Stomach (tissue), 4 donors: ENCODE results near the gene L3MBTL1.

ENCODE experiments used
- CTCF ChIP-seq, 7 experiments: fragments of 450-650 bp in 4 of 7; fragments of 200-600 bp in 3 of 7; sonication (generic) in 3 of 7; IDR thresholded peaks; one replicate each; pipeline ENCODE4 v1.5.1; 2016 to 2019; ENCODE audit warnings: antibody characterized with exemption in 7 of 7, control low read depth in 2 of 7, mild to moderate bottlenecking in 1 of 7
- EP300 ChIP-seq: sonication (generic); formaldehyde crosslinking; IDR thresholded peaks from one replicate; pipeline ENCODE4 v1.6.1; 2017; ENCODE audit warnings: antibody characterized with exemption
- POLR2A ChIP-seq, 4 donors: fragments of 450-650 bp; IDR thresholded peaks; one replicate each; pipeline ENCODE4 v1.6.1; 2016; ENCODE audit warnings: antibody characterized with exemption in 4 of 4, control low read depth in 2 of 4, mild to moderate bottlenecking in 1 of 4, moderate library complexity in 1 of 4
- POLR2AphosphoS5 ChIP-seq, 3 donors: sonication (generic); formaldehyde crosslinking; IDR thresholded peaks; one replicate each; pipeline ENCODE4 v1.6.1; 2016; ENCODE audit warnings: antibody characterized with exemption in 3 of 3

GRCh38 chr20:43571771-43572170 is 64.3 kb downstream of the L3MBTL1 start:
- TF ChIP-seq CTCF (IDR thresholded peaks at IDR 0.05) (no peak), POLR2A (IDR thresholded peaks at IDR 0.05) (no peak), POLR2AphosphoS5 (IDR thresholded peaks at IDR 0.05) (no peak), EP300 (no peak)
